ENCODE measurements around the gene OGN.

GRCh38 chr9:92402826-92403745, 1.3 kb downstream of the OGN start:
- TF ChIP-seq CTCF (IDR thresholded peaks at IDR 0.05; ENCODE audit: low read depth, low read length) (no peak), EZH2phosphoT487 (IDR thresholded peaks at IDR 0.05; ENCODE audit: low read depth) (no peak)
